PC-9 (cell line): Measurements from ENCODE around the gene MRPL14.

ENCODE experiments used
- CTCF ChIP-seq: fragments of 200-600 bp; sonication (generic); conservative IDR thresholded peaks from 2 replicates; pipeline ENCODE4 v1.6.1; 2017; ENCODE audit warnings: mixed run types, antibody characterized with exemption, mild to moderate bottlenecking, moderate library complexity
- EZH2 ChIP-seq: fragments of 200-600 bp; sonication (generic); IDR thresholded peaks from 2 replicates; pipeline ENCODE4 v1.8.0; 2017; ENCODE audit warnings: antibody characterized with exemption, low read depth

GRCh38 chr6:44123544-44123943 lies 3.7 kb downstream of the MRPL14 start:
- TF ChIP-seq CTCF (no peak), EZH2 (no peak)
